GM23338 (cell line): ENCODE measurements around the gene GALNT7. TPM values are rescaled to one million over a fixed set of nuclear protein-coding genes. Genes with fewer than 3 reads are reported as not detected.
A peak's percentile ranks its signal among the peaks of the same experiment; 100 is the strongest.

Source experiments
- ATAC-seq: fragments of 200-7000 bp; cut with Tn5 transposase; 3 replicates; pipeline ENCODE4 v1.9.1; 2020
- DNase-seq: peaks from one replicate; pipeline ENCODE4 v3.0.0-alpha.2; 2015; ENCODE audit warnings: low spot score
- H2AFZ ChIP-seq: fragments of 200-600 bp; sonication (generic); 2 replicates; pipeline ENCODE4 v1.8.0; 2016; ENCODE audit warnings: antibody characterized with exemption, mild to moderate bottlenecking, moderate library complexity
- H3F3A ChIP-seq: fragments of 200-600 bp; sonication (generic); replicated peaks from 2 replicates; pipeline ENCODE4 v1.8.0; 2017; ENCODE audit warnings: antibody characterized with exemption, mixed run types, low read depth
- H3K27ac ChIP-seq: fragments of 200-600 bp; sonication (generic); 2 replicates; pipeline ENCODE4 v1.6.1; 2016; ENCODE audit warnings: low read depth
- H3K27me3 ChIP-seq: fragments of 200-600 bp; sonication (generic); 2 replicates; pipeline ENCODE4 v1.8.0; 2016; ENCODE audit warnings: mild to moderate bottlenecking, mixed run types, moderate library complexity; ENCODE audit not compliant: insufficient read depth
- H3K36me3 ChIP-seq: fragments of 200-600 bp; sonication (generic); 2 replicates; pipeline ENCODE4 v1.8.0; 2016; ENCODE audit warnings: mild to moderate bottlenecking; ENCODE audit not compliant: insufficient read depth
- H3K4me1 ChIP-seq: fragments of 200-600 bp; sonication (generic); 2 replicates; pipeline ENCODE4 v1.8.0; 2016; ENCODE audit warnings: mild to moderate bottlenecking, moderate library complexity; ENCODE audit not compliant: insufficient read depth
- H3K4me2 ChIP-seq: fragments of 200-600 bp; sonication (generic); 2 replicates; pipeline ENCODE4 v1.7.1; 2017; ENCODE audit warnings: mixed run types
- H3K4me3 ChIP-seq: fragments of 200-600 bp; sonication (generic); 2 replicates; pipeline ENCODE4 v1.6.1; 2016; ENCODE audit warnings: mixed run types
- H3K79me2 ChIP-seq: fragments of 200-600 bp; sonication (generic); replicated peaks from 2 replicates; pipeline ENCODE4 v1.8.0; 2017; ENCODE audit warnings: mild to moderate bottlenecking; ENCODE audit not compliant: insufficient read depth
- H3K9me2 ChIP-seq: fragments of 200-600 bp; sonication (generic); 2 replicates; pipeline ENCODE4 v1.8.0; 2017; ENCODE audit not compliant: insufficient read depth
- H4K20me1 ChIP-seq: fragments of 200-600 bp; sonication (generic); replicated peaks from 2 replicates; pipeline ENCODE4 v1.8.0; 2017; ENCODE audit warnings: mild to moderate bottlenecking; ENCODE audit not compliant: insufficient read depth
- H3K27ac Mint-ChIP-seq: 2 replicates; pipeline ENCODE4 v1.8.0; 2020; ENCODE audit warnings: inconsistent platforms, mild to moderate bottlenecking, moderate library complexity, mixed read lengths
- H3K27me3 Mint-ChIP-seq: 3 replicates; pipeline ENCODE4 v1.8.0; 2022; ENCODE audit warnings: low read depth, mild to moderate bottlenecking, moderate library complexity, mixed read lengths, inconsistent platforms; ENCODE audit not compliant: insufficient read depth, poor library complexity
- H3K36me3 Mint-ChIP-seq: 3 replicates; pipeline ENCODE4 v1.8.0; 2021; ENCODE audit warnings: low read depth, mild to moderate bottlenecking, inconsistent platforms, moderate library complexity, mixed read lengths
- H3K4me1 Mint-ChIP-seq: 3 replicates; pipeline ENCODE4 v1.8.0; 2020; ENCODE audit warnings: mild to moderate bottlenecking, inconsistent platforms, mixed read lengths
- H3K4me3 Mint-ChIP-seq: 3 replicates; pipeline ENCODE4 v1.8.0; 2021; ENCODE audit warnings: moderate library complexity, mild to moderate bottlenecking, inconsistent platforms, mixed read lengths
- H3K9me3 Mint-ChIP-seq: 3 replicates; pipeline ENCODE4 v1.8.0; 2020; ENCODE audit warnings: moderate library complexity, mild to moderate bottlenecking, inconsistent platforms, mixed read lengths
- CREB1 ChIP-seq: fragments of 250-450 bp; sonication (Bioruptor Pico); IDR thresholded peaks from 2 replicates; pipeline ENCODE4 v1.5.0; 2020; ENCODE audit warnings: low read depth, mild to moderate bottlenecking, moderate library complexity
- ETS1 ChIP-seq: IDR thresholded peaks from 2 replicates; pipeline ENCODE4 v1.6.1; 2016; ENCODE audit warnings: antibody characterized with exemption
- EZH2 ChIP-seq: fragments of 200-600 bp; sonication (generic); IDR thresholded peaks from one replicate; pipeline ENCODE4 v1.8.0; 2017; ENCODE audit warnings: antibody characterized with exemption, mild to moderate bottlenecking, low read depth; ENCODE audit not compliant: unreplicated experiment
- EZH2phosphoT487 ChIP-seq: fragments of 200-600 bp; sonication (generic); IDR thresholded peaks from one replicate; pipeline ENCODE4 v1.8.1; 2018; ENCODE audit warnings: antibody characterized with exemption; ENCODE audit not compliant: unreplicated experiment
- JUNB ChIP-seq: IDR thresholded peaks from one replicate; pipeline ENCODE4 v1.6.1; 2016; ENCODE audit warnings: antibody characterized with exemption; ENCODE audit not compliant: unreplicated experiment
- ZNF114 ChIP-seq: fragments of 250-450 bp; sonication (Bioruptor Pico); IDR thresholded peaks from 2 replicates; pipeline ENCODE4 v1.5.0; 2020; ENCODE audit warnings: mild to moderate bottlenecking, moderate library complexity
- ZNF331 ChIP-seq: fragments of 250-450 bp; sonication (Bioruptor Pico); IDR thresholded peaks from 2 replicates; pipeline ENCODE4 v1.5.0; 2020; ENCODE audit warnings: low read depth, mild to moderate bottlenecking, moderate library complexity
- ZNF462 ChIP-seq: fragments of 250-450 bp; sonication (Bioruptor Pico); IDR thresholded peaks from 2 replicates; pipeline ENCODE4 v1.5.0; 2020; ENCODE audit warnings: mild to moderate bottlenecking, moderate library complexity
- polyA plus RNA-seq: library from polyadenylated mRNA; unstranded; fragments of >200 nt; fragmentation: Nextera tagmentation; extraction: Ambion mirVana; gene quantifications from 2 replicates; pipeline ENCODE4 v1.2.1, GENCODE V29; 2016
- total RNA-seq: library from RNA; depleted of rRNA; stranded (reverse); fragments of >200 nt; shearing (Covaris generic); gene quantifications from 2 replicates; pipeline ENCODE4 v1.2.3, GENCODE V29; 2014

GALNT7 gene
- total and polyA plus RNA-seq, 2 experiments from 2014 or later, result 31.8 to 72.2 TPM

GRCh38 chr4:173345648-173346047 lies 177.0 kb downstream of the GALNT7 start (continued):
- TF ChIP-seq ZNF462 (CRISPR knock-in tag), result no peak
- TF ChIP-seq EZH2, result no peak
- TF ChIP-seq ZNF114, result no peak

GRCh38 chr4:173346074-173346473 lies 177.5 kb downstream of the GALNT7 start:
- H3F3A ChIP-seq, result no peaks in the 10 kb centered on the region
- Mint-ChIP-seq H3K36me3 (no peaks in the 10 kb centered on the region), H3K4me1 (peaks cover 35% of the 10 kb centered on the region), H3K9me3 (no peaks in the 10 kb centered on the region), H3K4me3 (no peak overlapping the region), H3K27ac (0 out of 2 replicates have a peak overlapping the region, but pooled peaks have one; percentile 11), H3K27me3 (peaks cover 3% of the 10 kb centered on the region)
- no peak overlapping the region for H3K27ac ChIP-seq
- no peaks in the 10 kb centered on the region for H3K9me2 ChIP-seq
- H3K36me3 ChIP-seq, result no peaks in the 10 kb centered on the region
- peaks cover 28% of the 10 kb centered on the region for H3K4me1 ChIP-seq
- no peaks in the 10 kb centered on the region for H3K27me3 ChIP-seq
- no peaks in the 10 kb centered on the region for H3K79me2 ChIP-seq
- ATAC-seq (no peak), DNase-seq (no peak)
- no peak overlapping the region for H2AFZ ChIP-seq
- no peak overlapping the region for H3K4me3 ChIP-seq
- no peaks in the 10 kb centered on the region for H4K20me1 ChIP-seq
- H3K4me2 ChIP-seq, result no peak overlapping the region
- TF ChIP-seq ETS1 (no peak), EZH2phosphoT487 (no peak), CREB1 (no peak), JUNB (no peak), ZNF114 (no peak), ZNF462 (CRISPR knock-in tag) (no peak), ZNF331 (CRISPR knock-in tag) (no peak)
